Peyer's patch (tissue), 4 donors: ENCODE results near the gene PCNA.

ENCODE experiments used
- POLR2A ChIP-seq, 2 donors: fragments of 450-650 bp; IDR thresholded peaks; one replicate each; pipeline ENCODE4 v1.5.1; 2017; ENCODE audit warnings: antibody characterized with exemption in 2 of 2, mild to moderate bottlenecking in 2 of 2, moderate library complexity in 2 of 2
- TF ChIP-seq, protein P1 (sequence below), 6 experiments: fragments of 450-650 bp in 4 of 6; fragments of 200-600 bp in 2 of 6; sonication (generic) in 1 of 6; IDR thresholded peaks; one replicate each; pipeline ENCODE4 v1.5.1; 2017 to 2019; ENCODE audit warnings: antibody characterized with exemption in 6 of 6, mild to moderate bottlenecking in 3 of 6, moderate library complexity in 1 of 6

DNA sequence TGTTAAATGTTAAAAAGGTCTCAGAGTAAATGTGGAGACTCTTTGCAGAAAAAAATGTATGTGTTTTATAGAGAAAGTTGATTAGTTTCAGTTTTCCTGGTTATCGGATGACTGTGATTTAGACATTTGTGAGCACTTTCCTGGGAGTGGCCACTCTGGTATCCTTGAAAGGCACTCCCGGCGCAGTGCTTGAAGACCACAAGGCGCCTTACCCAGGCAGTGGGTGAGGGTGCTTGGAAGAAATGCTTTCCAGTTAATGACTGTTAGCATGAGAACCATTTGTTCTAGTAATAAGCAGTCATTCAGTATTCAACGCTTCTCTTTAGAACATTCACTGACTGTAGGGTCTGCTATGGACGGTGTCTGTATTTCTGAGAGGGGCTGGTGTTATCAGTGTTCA is 14.2 kb upstream of the PCNA start:
- TF ChIP-seq, protein P1, sequence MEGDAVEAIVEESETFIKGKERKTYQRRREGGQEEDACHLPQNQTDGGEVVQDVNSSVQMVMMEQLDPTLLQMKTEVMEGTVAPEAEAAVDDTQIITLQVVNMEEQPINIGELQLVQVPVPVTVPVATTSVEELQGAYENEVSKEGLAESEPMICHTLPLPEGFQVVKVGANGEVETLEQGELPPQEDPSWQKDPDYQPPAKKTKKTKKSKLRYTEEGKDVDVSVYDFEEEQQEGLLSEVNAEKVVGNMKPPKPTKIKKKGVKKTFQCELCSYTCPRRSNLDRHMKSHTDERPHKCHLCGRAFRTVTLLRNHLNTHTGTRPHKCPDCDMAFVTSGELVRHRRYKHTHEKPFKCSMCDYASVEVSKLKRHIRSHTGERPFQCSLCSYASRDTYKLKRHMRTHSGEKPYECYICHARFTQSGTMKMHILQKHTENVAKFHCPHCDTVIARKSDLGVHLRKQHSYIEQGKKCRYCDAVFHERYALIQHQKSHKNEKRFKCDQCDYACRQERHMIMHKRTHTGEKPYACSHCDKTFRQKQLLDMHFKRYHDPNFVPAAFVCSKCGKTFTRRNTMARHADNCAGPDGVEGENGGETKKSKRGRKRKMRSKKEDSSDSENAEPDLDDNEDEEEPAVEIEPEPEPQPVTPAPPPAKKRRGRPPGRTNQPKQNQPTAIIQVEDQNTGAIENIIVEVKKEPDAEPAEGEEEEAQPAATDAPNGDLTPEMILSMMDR (IDR thresholded peaks at IDR 0.05) = no peak
- no peak for TF ChIP-seq POLR2A (IDR thresholded peaks at IDR 0.05)
